Measurements from ENCODE around the gene GPSM3.

The GPSM3 gene

DNA sequence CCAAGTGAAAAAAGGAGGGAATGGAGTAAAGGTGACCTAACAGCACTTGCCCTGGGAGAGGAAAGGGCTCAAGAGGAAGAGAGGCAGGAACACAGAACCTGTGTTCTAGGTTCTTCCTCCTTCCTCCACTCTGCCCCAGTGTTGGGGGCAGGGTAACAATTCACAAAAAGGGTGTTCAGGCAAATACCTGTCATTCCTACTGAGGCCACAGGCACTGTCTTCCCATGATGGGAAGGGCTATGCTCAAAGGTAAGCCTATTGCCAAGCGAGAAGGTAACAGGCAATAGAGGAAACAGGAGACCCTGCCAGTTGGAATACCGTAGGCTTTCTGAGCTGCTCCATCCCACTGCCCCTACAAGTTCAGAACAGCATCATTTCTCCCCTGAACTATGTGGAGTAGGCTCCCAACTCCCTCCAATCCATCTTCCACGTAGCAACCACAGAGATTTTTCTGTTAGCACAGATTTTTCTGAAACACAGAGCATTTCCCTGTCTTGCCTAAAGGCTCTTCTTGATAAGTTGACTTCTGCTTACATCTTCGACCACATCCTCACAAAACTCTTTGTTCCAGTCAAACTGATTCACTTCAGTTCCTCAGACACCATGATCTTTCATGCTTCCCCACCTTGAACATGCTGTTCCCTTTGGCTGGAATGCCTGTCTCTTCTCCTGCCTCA, 19.3 kb downstream of the GPSM3 start:
- no peak for DNase-seq

DNA sequence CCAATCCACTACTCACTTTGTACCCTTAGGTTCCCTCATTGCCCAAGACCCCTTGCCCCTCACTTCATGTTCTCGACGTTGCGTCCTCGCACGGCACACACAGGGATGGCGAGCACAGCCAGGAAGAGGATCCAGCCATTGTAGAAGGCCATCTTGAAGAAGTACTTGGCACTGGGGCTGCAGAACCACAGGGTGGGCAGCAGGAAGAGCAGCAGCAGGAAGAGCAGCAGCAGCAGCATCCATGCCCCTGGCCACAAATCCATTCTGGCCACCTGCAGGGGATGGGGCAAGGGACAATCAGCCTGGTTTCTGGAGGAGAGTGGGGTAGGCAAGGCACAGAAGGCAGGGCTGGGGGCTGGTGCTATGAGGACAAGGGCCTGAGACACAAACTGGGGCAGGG, 21.2 kb downstream of the GPSM3 start:
- DNase-seq: no peak

DNA sequence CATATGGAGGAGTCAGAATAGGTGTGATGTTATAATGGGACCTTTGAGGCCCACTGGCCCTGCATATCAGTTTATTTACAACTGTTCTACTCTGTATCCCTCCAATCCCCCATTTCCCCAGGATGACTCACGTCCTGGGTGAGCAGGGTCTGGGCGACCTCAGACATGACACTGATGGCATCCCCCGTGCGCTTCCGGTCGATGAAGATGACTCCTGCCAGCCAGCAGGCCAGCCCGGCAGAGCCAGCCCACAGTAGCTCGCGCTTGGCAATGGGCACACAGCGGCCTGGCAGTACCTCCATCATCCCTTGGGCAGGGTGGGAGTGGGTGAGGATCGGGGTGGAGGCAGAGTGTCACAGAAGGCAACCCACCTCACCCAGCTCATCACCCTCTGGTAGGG, 22.1 kb downstream of the GPSM3 start:
- DNase-seq: no peak

DNA sequence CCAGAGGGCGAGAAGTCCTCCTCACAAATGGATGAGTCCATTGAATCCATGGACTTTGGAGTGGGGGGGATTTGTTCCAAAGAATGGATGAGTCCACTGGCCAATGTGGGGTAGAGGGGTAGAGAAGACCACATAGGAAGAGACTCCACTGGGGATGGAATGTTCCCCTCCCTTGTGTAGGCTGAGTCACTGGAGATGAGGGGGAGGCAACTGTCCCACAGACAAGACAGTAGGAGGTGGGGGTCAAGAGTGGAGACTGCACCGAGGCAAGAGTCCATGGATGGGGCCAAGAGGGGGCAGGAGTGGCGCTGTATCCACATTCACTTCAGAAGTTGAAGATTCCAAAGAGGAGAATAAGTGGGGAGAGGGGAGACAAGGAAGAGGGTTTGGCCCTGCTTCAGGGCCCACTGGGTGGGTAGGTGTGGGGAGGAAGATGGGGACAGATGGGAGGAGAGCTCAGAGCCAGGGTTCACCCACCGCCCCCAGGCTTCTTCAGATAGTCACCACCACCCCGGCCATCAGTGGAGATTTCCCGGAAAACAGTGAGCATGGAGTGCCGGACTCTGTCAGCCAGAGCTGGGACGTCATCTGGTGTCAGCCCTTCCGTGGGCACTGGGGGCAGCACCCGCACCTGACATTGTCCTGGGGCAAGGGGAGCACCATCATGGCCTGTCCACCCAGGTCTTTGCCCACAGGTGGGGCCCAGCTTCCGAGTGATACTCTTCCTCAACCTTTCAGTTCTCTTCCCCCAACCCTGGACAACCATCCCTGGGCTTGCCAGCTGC, 23.4 kb downstream of the GPSM3 start:
- peak; percentile 64 for DNase-seq

DNA sequence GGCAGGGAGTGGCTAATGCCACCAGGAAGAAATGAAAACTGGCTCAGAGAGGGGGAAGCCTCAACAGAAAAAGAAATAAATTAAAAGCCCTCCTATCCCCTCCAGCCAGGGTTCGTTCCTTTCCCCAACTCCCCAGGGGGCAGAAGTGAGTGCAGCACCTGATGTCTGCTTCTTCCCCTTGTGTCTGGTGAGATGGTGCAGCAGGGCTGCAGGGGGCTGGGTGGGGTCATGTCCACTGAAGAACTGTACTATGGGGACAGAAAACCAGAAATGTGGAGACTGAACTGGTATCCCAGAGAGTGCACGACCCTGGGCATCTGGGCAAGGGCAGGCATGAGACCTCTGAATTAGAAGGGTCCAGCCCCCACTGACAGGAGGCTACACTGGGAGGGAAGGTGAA, 24.1 kb downstream of the GPSM3 start:
- DNase-seq: no peak

DNA sequence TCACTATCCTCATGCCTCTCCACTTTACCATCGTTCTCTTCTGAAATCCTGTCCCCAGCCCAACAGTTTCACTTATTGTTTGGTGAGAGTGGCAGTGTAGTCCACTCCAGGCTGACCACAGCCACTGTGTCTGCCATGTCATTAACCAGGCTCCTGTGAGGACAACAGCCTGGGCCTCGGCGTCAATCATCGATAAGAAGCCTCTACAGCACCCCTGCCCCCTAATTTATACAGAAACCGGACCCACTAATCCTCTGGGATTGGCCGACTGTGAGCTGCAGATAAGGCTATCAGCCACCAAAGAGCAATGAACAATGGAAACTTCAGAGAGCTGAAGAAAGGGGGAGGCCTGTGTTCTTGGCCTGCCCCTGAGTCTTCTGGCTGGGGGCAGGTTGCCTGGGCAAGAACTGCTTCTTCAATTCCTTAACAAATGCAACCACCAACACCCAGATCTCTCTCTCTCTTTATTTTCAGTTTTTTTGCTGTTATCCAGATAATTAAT, 24.6 kb downstream of the GPSM3 start:
- no peak for DNase-seq

DNA sequence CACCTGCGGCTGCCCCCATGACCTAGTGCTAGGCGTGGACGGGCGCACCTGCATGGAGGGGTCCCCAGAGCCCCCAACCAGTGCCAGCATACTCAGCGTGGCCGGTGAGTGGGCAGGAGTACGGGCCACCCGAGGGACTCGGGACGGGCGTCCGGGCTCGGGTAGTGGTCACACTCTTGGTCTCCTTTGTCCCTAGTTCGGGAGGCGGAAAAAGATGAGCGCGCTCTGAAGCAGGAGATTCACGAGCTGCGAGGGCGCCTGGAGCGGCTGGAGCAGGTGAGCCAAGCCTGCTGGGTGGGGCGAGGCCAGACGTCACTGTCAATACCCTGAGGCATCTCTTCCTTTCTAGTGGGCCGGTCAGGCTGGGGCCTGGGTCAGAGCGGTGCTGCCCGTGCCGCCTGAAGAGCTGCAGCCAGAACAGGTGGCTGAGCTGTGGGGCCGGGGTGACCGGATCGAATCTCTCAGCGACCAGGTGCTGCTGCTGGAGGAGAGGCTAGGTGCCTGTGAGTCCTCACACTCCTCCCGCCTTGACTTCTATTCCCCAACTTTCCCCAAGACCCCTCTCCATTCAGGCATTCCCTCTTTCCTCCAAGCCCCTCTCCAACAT, 25.2 kb downstream of the GPSM3 start:
- no peak for DNase-seq

DNA sequence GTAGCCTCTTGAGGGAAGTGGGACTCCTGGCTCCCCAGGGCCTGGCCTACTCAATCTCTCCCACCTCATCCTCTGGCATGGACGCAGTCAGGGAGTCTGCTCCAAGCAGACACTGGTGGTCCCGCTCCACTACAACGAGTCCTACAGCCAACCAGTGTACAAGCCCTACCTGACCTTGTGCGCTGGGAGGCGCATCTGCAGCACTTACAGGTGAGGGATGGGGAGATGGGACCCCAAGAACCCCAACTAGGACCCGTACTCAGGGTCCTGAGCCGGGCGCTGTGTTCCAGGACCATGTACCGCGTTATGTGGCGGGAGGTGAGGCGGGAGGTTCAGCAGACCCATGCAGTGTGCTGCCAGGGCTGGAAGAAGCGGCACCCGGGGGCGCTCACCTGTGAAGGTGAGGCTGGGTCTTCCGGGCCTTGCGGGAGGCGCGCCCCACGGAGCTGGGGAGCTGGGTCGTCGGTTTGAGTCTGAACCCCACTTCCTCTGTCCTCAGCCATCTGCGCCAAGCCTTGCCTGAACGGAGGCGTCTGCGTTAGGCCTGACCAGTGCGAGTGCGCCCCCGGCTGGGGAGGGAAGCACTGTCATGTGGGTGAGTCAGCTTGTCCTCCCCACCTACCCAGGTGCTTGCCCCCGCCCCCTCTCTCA, 25.9 kb downstream of the GPSM3 start:
- no peak for DNase-seq

DNA sequence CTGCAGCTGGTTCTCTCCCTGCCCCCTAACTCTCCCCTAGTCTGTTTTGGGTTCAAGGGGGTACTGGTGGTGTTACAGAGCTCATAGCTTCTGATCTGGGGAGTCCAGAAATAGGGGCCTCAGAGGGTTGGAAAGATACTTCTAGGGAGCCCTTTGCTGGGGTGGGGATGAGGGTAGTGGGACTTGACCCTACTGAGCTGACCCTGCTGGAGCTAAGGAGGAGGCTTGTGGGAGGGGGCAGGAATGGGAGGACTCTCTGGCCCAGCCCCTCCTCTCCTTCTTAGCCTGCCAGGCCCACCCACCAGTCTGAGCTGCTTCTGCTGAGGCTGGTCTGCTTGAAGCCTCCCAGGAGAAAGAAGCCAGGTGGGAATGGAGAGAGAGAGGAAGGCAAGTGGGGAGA, 28.1 kb downstream of the GPSM3 start, which contains the start of gene EGFL8:
Gene EGFL8, plus strand, starts transcription at position 301 of the 400 bp plus-strand sequence. CDS start 1,571 bp downstream, outside the sequence.
- DNase-seq: no peak

DNA sequence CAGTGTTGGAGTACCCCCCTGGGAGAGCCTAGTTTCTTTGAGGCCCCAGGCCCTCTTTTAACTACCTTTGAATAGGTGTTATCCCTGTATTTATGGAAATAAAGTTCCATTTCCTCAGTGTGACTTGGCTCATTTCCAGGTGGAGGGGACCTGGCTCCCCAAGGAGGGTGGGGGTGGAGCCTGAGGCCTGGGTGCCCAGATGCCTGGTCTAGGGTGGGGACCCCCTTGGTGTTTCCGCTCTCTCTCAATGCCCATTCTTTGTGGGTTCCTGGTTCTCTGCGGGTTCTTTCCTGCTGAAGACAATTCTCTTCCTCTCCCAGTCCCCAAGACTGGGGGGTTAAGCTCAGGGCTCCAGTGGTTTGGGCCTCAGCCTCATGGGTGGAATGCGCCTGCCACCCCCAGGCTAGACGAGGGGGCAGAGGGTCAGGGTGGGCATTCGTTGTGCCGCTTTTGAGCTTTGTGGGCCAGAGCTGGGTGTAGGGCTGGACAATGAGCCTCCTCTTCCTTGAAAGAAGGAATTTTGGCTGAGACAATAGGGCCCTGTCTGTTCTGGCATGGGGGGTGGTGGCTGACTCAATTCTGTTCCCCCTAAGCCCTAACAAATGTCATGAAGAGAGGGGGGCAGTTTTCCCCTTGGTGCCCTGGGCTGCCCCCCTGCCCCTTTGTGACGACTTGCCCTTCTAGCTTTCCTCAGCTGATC, 28.7 kb downstream of the GPSM3 start:
- no peak for DNase-seq

DNA sequence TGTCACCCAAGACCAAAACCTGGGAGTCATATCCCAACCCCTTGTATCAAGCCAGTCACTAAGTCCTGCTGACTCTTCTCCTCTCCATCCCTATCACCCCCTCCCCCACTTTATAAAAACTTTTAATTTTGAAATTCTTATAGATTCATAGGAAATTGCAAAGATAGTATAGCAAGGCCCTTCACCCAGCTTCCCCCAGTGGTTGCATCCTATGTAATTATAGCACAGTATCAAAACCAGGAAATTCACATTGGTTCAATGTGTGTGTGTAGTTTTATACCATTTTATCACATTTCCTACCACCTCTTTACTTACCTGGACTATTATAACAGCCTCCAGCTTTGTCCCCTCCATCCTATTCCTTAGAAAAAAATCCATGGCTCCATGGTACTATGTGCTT, 34.4 kb downstream of the GPSM3 start:
- no peak for DNase-seq

DNA sequence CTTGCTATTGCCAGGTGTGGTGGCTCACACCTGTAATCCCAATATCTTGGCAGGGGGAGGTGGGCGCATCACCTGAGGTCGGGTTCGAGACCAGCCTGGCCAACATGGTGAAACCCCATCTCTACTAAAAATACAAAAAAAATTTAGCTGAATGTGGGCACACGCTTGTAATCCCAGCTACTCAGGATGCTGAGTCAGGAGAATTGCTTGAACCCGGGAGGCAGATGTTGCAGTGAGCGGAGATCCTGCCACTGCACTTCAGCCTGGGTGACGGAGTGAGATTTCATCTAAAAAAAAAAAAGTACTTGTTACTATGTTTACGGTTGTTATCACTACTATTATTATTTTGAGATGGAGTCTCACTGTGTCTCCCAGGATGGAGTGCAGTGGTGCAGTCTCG, 35.6 kb downstream of the GPSM3 start:
- no peak for DNase-seq

DNA sequence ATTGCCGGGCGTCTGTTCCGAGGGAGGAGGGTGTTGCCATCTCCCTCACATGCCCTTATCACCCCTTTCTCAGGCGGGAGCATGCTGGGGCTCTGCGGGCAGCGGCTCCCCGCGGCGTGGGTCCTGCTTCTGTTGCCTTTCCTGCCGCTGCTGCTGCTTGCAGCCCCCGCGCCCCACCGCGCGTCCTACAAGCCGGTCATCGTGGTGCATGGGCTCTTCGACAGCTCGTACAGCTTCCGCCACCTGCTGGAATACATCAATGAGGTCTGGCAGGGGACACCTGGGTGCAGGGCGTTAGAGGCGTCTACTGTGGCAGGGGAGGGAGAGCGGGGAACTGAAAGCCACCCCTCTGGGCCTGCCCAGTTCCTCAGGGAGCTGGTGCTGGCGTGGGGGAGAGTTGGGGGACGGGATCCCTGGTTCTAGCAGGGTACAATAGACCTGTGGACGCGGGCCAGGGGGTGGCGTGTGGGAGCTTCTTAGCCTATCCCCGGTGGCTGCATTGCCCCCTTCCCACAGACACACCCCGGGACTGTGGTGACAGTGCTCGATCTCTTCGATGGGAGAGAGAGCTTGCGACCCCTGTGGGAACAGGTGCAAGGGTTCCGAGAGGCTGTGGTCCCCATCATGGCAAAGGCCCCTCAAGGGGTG, 37.8 kb downstream of the GPSM3 start:
- peak; percentile 66 for DNase-seq

DNA sequence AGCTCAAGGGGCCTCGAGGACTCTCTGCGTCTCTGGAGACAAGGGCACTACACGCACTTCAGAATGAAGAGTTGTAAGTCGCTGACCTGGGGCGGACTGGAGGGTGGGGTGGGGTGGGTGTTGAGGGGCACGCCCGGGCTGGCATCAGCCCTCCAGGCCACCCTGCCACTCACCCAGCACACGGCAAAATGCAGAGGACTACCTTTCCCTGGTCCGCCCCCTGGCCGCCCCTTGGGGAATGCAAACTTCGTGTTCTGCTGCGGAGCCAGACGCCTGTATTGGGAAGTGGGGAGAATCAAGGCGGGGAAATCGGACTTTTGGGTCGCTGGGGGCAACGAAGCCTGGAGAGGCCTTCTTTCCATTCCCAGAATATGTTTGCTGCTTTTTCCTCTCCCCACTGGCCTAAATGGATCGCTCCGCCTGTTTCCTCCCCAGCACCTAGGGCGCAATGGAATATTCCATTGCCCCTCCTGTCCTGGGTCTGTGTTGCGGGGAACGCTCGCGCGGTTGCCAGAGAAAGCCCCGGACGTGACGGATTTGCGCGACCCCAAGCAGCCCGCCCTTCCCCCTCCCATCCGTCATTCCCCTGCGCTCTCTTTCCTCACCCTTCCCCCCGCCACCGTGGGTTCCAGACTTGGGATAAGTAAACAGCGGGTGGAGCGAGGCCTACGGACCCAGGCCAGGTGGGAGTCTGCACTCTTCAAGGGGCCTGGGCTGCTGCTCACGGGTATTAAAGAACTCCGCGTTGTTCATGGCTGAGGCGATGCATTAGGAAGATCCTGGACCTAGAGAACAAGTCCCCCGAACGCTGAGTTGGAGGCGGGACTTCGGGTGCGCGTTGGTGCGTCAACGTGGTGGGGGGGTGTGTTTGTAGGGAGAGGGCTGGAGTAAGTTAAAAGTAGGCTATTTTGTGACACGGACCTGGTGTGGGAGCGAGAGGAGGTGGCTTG, 38.6 kb downstream of the GPSM3 start, which contains the start of gene PPT2:
Gene PPT2, plus strand, starts transcription at position 578 of the 950 bp plus-strand sequence. CDS start 454 bp downstream, outside the sequence.
- peak; percentile 93 for DNase-seq

DNA sequence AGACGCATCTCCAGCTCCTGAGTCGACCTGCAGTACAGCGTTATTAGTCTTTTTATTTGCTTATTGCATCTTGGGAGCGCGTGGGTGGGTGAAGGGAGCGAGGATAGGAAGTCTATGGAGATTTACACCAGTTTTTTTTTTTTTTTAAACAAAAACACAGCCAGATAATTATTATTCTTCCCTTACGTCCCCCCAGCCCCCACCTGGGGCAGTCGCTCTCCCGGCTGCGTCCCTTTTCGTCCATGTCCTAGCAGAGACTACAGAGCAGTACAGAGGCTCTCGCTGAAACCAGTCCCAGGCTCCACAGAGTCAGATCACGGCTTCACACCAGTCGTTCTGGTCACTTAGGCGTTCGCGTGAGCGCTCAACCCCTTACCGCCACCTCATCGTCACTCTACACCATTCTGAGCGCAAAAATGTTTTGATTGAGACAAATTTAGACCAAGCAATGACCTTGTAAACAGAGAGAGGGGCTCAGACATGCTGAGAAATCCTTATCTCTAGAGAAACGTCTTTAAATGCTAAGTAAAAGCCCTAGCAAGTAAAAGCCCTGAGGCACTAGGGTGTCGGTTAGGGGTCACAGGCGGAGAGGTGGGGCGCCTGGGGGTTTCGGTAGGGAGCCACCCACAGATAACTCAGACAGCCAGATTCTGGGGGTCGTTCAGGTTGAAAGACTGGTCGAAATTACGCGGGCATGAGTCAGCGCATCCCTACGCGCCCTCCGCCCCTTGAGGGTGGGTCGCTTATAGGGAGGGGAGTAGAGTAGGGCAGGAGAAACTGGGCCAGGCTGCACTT, 39.5 kb downstream of the GPSM3 start:
- DNase-seq: peak; percentile 57

DNA sequence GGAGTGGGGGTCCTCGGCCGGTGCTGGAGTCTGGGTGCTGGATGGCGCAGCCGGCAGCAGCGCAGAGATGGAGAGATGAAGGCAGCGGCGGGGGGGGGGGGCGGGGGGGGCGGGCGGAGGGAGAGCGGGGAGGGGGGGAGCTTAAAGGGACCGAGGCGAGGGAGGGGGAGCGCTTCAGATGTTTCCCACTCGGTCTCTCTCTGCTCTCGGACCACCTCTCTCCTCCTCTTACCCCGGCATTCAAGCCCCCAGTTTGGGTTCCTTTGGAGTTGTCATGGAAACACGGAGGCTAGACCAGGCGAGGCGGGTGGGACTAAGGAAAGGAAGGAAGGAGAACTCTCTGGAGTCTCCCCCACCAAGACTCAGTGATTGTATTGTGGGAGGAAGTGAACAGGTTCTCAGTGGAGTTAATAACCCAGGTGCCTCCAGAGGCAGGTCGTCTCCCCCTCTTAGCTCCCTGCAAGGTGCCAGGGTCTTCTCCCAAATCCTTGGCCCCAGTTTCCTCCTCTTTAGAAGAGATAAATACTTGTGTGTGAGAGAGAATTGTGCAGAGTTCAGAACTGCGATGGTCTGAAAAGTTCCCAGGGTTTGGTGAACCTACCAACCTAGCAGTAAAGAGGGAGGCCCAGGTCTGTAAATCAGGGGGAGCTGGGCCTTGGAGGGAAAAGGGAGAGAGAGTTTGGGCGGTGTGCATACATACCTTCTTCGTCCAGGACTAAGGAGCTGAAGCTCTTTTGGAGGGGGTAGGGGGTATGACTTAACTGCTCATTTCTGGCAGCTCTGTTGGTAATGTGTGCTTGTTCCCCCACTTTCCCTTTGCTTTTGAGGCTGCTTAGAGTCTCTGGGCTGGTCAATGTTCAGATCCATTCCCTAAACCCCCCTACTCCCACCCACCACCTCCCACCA, 40.3 kb downstream of the GPSM3 start, which contains the start of gene PRRT1:
Gene PRRT1, minus strand, starts transcription at position 77 of the 906 bp plus-strand sequence. CDS start 112 bp downstream, outside the sequence.
- no peak for DNase-seq

DNA sequence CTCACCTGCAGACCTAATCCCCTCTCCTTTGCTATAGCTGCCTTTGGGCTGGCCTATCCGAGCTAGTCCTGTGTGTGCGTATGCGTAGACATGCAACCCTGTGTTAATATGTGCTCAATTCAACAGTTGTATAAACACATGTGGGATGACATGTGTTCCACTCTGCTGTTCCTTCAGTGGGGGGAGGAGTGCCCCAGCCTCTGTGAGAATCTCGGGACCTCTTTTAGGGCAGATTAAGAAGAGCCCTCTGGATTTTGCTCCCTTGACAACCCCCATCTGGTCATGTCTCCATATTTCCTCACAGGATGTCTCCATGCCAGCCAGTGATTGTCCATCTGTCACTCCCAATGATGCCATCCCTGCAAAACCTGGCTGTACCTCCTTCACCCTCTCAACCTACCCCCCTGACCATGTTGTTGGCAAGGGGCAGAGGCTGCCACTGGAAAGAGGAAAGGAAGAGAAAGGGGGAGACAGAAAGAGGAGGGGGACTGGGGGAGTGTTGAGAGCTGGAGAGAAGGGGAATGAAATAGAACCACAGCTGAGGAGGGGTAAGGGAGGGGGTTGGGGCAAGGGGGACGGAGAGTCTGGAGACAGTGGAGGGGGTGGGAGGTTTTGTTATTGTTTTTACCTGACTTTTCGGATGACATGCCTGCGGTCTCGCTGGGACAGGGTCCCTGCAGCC, 41.1 kb downstream of the GPSM3 start:
- no peak for DNase-seq
